ENCODE data around the gene ATXN1.

Gene ATXN1

GRCh38 chr6:16773362-16773761, 12.1 kb upstream of the ATXN1 start:
- no peak for TF ChIP-seq CTCF (IDR thresholded peaks at IDR 0.05; ENCODE audit: low read depth, low read length, missing control alignments)
- no peak for DNase-seq (ENCODE audit: low read depth)
- H3K4me3 ChIP-seq (ENCODE audit: low read depth, low read length), result no peak overlapping the region

GRCh38 chr6:16770701-16771569, 9.7 kb upstream of the ATXN1 start:
- no peak for DNase-seq (ENCODE audit: low read depth)
- peak; percentile 93 for TF ChIP-seq CTCF (IDR thresholded peaks at IDR 0.05; ENCODE audit: low read depth, low read length, missing control alignments)
- no peak overlapping the region for H3K4me3 ChIP-seq (ENCODE audit: low read depth, low read length)

GRCh38 chr6:16769986-16770376, 8.7 kb upstream of the ATXN1 start:
- DNase-seq (ENCODE audit: low read depth), result no peak
- no peak for TF ChIP-seq CTCF (IDR thresholded peaks at IDR 0.05; ENCODE audit: low read depth, low read length, missing control alignments)
- H3K4me3 ChIP-seq (ENCODE audit: low read depth, low read length), result no peak overlapping the region

- no peak for TF ChIP-seq CTCF (IDR thresholded peaks at IDR 0.05; ENCODE audit: low read depth, low read length, missing control alignments)
- DNase-seq (ENCODE audit: low read depth), result no peak
- no peak overlapping the region for H3K4me3 ChIP-seq (ENCODE audit: low read depth, low read length)
These were observed 8.1 kb upstream of the ATXN1 start for GRCh38 chr6:16769131-16769985.

- TF ChIP-seq CTCF (IDR thresholded peaks at IDR 0.05; ENCODE audit: low read depth, low read length, missing control alignments), result no peak
- no peak for DNase-seq (ENCODE audit: low read depth)
- no peak overlapping the region for H3K4me3 ChIP-seq (ENCODE audit: low read depth, low read length)
These were observed 7.2 kb upstream of the ATXN1 start for GRCh38 chr6:16768477-16768830.

GRCh38 chr6:16767765-16768476, 6.7 kb upstream of the ATXN1 start:
- TF ChIP-seq CTCF (IDR thresholded peaks at IDR 0.05; ENCODE audit: low read depth, low read length, missing control alignments), result no peak
- H3K4me3 ChIP-seq (ENCODE audit: low read depth, low read length), result no peak overlapping the region
- no peak for DNase-seq (ENCODE audit: low read depth)
